GM21381 (cell line): ENCODE results near the gene LCAT.
"Not testable (repeated sequence)": the region's sequence is repeated elsewhere in the genome, so short reads cannot be mapped to it uniquely, and the experiment has no call there.

Experiments used
- ATAC-seq: cut with Tn5 transposase; IDR thresholded peaks from one replicate; pipeline ENCODE4 v1.9.1; 2021; ENCODE audit warnings: mild to moderate bottlenecking, moderate library complexity; ENCODE audit not compliant: unreplicated experiment

LCAT gene

DNA sequence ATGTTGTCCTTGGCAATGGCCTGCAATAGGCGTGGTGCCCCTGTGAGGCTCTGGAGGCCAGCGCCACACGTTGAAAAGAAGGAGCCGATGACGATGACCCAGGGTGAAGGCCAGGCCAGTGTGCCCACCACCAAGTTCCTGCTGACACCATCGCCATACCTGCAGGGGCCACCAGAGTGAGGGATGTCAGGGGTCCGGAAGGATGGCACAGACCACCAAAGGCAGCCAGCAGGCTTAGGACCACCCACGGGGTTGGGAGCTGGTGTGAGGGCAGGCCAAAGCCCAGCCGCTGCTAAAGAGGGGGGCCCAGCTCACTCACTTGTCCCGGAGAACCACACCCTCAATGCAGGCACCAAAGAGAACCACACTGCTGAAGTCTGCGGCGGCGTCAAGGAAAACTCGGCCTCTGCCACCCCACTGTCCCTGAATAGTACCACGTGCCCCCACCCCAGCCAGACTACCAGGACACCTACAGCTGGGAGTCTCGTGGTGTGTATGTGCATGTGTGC lies 6.5 kb upstream of the LCAT start:
- ATAC-seq: no peak

DNA sequence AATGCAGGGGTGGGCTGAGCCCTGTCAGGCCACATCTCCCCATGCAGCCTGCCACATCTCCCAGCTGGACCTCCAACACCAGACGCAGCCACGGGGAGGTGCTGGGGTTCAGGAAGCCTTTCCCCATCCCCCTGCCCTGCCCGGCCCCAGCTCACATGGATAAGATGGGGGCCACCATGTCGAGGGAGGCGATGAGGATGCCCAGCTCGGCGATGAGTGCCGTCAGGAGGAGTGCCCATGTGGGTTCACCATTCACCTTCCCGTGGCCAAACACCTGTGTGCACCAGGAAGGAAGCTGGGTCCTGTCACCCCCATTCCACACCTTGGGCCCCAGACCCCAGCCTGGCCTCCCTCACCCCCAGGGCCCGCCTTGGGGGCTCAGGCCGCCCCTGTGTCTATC lies 5.7 kb upstream of the LCAT start:
- ATAC-seq: no peak

- no peak for ATAC-seq
Measured at GRCh38 chr16:67948015-67948414, 4.1 kb upstream of the LCAT start.

DNA sequence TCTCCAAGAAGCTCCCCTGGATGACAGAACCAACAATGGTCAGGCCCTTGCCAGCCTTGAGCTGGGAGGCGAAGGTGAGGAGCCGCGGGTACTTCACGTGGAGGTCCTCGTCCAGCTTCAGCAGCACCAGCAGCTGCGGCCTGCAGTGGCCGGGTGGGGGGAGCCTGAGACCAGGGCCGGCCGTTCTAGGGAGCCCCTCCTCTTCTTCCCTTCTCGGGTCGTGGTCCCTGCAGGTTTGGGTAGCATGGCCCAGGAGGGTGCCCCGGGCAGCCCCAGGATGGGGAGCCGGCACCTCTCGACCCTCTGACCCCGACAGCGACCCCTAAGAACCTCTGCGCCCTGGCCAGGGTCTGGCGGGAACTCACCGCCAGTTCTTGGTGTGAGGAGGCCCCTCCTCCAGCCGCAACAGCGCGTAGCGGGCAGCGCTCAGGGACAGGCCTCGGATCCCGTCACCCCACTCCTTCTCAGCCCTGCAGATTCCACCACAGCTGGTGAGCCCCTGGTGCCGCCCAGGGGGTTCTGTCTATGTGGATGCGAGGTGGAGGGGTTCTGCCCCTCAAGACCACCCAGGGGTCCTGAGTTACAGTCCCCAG lies 3.1 kb upstream of the LCAT start:
- no peak for ATAC-seq

GRCh38 chr16:67946128-67946569 lies 2.2 kb upstream of the LCAT start:
- no peak for ATAC-seq

DNA sequence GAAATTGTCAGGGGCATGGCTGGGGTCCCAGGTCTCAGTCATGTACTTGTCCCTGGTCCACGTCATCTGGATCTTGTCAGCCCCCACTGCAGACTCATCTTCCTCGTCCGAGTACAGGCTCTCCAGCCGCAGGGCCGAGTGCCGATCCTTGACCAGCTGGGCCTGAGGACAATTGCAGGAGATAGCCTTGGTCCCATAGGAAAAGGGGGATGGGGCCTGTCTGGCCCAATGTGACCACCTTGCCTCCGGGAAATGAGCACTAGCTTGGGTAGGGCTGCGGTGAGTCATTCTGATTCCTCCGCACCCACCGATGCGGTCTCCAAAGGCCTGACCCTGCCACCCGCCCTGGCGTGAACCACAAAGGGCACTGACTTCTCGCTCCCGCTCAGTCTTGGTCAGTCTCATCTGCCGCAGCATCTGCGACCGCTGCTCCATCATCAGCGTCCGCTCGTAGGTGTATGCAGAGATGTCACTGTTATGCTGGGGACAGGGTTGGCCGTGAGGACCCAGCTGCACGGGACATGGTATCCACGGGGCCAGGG lies 1.5 kb upstream of the LCAT start:
- no peak for ATAC-seq

GRCh38 chr16:67944690-67945391 lies 921 bp upstream of the LCAT start:
- no peak for ATAC-seq

- ATAC-seq: no peak
Measured at GRCh38 chr16:67943256-67943618, 683 bp downstream of the LCAT start.

DNA sequence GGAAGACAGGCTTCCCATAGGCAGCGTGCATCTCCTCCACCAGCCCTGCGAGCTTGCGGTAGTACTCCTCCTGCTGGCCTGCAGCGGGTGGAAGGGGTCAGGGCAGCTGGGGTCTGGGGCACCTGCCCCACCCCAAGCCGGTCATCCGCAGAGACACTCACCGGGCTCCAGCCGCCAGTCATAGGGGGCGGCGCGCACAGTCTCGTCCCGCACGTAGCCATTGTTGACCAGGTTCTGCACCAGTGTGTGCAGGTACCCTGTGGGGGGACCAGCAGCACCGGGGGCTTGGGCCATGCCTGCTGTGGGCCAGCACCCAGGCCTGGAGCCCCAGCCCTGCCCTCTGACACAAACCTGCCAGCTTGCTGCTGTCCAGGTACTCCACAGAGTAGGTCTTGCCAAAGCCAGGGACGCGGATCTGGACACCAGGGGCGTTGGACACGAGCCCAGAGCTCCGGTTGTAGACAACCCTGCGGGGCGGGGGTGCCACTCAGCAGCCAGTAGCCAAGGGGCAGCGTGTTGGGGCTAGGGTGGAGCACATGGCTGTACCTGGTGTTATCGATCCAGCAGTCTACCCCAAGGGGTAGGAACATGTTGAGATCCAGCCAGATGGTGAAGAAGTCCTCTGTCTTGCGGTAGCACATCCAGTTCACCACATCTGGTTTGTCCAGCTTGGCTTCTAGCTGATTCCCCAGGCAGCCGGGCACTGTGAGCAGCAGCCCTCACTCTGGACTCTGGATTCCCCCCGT lies 1.2 kb downstream of the LCAT start:
- no peak for ATAC-seq

DNA sequence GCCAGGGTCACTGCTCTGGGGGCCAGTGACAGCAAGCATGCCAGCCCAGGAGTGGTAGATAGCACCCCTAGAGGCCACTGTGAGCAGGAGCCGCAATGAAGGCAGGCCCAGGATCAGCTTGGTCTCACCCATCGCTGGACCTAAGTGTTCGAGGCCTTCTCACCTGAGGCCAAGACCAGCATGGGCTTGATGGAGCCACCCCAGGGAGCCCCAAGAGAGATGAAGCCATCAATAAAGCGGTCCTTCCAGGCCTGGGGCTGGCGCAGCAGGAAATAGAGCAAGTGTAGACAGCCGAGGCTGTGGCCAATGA lies 1.8 kb downstream of the LCAT start:
- ATAC-seq: no peak

DNA sequence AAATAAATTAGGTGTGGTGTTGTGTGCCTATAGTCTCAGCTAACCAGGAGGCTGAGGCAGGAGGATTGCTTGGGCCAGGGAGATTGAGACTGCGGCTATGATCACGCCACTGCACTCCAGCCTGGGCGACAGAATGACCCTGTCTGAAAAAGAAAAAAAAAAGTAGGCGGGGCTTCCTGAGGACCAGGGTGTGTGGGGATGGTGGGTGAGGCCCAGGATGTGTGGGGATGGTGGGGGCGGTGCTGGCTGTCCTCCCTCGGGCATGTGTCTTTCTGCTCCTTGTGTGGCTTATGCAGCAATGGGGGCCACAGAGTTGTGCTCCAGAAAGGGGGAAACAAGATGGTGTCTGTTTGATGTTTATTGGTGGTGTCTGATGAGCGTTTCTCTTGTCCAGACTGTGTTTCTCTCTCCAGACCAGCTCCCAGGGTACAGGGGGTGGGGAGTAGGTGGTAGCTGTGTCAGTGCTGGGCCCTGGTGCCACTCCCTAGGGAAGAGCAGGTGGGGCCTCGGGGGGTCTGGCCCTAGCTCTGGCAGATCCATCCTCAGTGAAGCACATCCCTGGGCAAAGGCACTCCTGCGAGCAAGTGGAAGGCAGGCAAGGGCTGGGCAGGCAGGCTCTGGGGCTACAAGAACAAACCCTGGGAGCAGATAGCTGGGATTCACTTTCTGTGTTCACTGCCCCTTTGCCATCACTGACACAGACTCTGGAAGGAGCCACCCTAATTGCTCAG lies 2.3 kb downstream of the LCAT start:
- ATAC-seq: no peak

DNA sequence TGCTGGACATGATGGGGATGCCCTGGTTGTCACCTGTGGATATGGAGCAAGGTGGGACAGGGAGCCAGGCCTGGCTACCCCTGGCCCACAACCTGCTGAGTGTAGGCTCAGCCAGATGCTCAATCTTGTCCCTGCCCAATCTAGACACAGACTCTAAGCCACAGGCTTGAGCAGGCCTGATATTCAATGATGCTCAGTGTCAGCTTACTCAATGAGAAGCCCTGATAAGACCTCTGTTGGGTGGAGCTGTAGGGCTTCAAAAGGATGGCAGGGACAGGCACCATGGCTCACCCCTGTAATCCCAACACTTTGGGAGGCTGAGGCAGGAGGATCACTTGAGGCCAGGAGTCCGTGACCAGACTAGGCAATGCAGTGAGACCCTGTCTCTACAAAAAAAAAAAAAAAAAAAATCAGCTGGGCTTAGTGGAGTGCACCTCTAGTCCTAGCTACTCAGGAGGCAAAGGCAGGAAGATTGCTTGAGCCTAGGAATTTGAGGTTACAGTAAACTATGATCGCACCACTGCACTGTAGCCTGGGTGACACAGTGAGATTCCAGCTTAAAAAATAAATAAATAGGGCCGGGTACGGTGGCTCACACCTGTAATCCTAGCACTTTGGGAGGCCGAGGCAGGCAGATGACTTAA lies 3.4 kb downstream of the LCAT start:
- no peak for ATAC-seq

DNA sequence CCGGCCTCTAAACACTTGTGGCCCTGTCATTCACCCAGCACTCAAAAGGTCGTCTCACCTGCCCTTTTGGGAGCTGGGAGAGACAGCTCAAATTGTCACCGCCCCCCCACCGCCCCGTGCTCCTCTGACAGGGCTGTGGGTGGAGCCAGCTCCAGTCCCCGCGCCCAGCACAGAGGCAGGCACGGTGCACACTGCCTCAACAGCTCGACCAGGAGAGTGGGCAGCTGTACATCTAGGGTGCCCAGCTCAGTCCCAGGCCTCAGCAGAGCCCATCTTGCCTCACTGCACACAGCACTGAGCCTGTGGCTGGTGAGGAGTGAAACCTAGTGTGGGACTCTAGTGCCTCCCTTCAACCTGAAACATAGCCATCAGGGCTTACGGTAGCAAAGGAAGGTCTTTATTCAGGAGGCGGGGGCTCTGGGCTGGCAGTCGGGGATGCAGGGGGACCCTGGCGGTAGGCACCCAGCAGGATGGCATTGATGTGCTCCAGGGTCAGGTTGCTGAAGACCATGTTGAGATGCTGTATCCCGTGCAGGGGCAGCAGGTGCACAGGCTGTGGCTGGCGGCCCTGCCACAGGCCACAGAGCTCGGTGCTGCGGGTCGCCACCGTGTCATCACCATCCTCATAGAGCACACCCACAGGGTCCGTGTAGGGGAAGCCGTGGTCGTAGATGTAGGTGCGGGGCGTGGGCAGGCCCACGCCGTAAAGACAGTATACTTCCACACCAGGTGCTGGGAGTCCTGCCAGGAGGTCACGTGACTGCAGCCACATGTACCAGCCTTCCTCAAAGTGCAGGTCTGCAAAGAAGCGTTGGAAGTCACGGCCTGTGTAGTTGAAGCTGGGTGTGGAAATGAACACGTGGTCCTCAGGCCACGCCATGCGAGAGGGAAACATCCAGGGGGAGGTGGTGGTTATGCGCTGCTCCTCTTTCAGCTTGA lies 4.1 kb downstream of the LCAT start:
- ATAC-seq: no peak

DNA sequence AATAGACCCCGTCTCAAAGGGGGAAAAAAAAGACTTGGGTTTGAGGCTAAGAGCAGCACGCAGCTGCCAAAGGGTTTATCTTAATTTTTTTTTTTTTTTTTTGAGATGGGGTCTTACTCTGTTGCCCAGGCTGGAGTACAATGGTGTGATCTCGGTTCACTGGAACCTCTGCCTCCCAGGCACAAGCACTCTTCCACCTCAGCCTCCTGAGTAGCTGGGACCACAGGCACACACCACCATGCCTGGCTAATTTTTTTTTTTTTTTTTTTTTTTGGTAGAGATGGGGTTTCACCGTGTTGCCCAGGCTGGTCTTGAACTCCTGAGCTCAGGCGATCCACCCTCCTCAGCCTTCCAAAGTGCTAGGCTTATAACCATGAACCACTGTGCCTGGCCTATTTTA lies 6.2 kb downstream of the LCAT start:
- not testable (repeated sequence) for ATAC-seq

DNA sequence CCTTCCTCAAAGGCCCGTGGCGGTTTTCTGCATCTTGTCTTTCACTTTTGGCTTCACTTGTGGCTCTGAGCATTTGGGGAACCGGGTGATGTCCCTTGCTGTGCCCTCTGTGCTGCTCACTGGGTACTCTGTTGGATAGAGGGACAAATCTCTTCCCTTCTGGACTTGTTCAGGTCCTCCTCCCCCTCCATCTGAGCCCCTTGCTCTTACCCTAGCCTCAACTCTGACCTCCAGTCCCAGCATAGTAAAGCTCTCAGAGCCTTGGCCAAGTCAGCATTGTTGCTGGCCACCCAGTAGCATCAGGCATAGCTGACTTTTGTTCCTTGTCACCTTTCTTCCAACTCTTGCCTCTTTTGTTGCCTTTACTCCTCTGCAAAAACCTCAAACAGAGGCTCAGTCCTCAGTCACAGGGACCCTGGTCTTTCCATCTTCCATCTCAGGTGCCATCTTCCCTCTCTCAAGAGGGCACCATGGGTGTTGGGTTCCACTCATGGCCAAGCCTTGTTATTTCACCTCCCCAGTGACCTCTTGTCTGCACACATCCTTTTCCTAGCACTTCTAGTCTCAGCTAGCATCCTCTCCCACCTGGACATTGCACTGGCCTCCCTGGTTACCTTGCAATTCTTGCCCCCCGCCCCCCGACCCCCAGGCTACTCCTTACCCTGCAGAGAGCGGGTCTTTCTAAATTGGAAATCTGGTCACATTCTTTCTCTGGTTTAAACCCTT lies 6.9 kb downstream of the LCAT start:
- peak; percentile 51 for ATAC-seq

DNA sequence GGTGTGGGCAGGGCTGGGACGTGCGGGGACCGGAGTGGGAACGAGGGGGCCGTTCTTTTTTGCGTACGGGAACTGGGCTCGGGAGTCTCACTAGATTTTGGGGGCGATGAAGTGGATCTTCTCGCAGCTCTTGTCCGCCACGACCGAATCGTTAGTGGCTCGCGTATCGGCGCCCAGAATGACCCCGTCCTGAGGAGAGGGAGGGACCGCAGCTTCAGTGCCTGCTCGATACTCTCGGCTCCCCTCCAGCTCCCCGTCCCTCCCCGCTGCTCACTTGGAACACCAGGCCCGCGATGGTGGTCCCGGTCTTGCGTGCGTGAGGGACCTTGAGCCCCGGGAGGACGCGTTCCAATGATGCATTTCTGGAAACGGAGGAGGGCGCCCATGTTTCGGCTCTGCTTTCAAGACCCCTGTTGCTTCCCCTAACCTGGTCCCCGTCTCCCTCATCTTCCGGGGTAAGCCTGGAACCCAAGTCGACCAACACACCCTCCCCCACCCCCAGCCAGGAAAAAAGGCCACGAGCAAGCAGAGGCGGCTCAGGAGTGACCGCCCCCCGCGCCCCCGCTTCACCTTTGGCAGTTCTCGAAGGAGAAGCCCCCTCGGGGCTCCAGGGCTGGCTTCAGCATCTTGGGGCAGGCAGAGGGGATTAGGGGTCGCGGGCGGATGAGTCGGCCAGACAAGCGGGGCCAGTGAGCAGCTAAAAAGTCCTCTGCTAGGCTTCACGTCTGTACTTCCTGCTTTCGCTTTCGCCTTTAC lies 7.6 kb downstream of the LCAT start, which contains the start of gene PSMB10:
TSS of gene PSMB10 (minus strand) at position 727 of the 756 bp plus-strand sequence. CDS start at position 626, 101 bp downstream.
- peak; percentile 3 for ATAC-seq

DNA sequence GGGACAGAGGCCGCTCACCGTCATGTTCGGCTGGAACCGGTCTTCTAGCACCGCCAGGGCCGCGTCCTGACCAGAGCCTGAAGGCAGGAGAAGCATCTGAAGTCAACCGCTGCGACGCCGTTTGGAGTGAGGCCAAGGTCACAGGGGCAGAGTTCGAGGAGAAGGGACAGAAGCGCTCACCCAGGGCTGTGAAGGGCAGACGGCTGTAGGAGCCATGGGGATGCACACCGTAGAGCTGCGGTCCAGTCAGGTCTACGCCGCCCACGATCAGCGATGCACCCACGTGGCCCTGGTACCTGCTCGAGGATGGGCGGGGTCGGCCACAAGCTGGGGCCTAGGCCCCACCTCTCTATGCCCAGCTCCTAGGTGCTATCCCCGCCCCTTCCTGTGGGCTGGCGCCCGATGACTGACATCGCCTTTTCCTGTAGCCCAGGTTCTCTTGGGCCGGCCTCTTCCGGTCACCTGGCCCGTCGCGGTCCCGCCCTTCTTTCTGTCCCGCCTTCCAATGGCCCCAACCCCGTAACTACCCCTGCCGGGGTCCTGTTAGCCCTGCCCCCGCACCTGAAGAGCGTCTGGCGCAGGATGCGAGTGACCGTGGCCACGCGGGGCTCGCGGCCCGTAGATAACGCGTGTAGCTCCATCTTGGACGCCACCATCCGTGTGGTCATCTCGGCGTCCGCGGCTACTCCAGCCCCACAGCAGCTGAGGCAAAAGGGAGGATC lies 8.4 kb downstream of the LCAT start:
- ATAC-seq: peak; percentile 91

GRCh38 chr16:67935101-67935401 lies 8.9 kb downstream of the LCAT start:
- no peak for ATAC-seq
